ENCODE measurements around the gene MFGE8.

MFGE8 gene

DNA sequence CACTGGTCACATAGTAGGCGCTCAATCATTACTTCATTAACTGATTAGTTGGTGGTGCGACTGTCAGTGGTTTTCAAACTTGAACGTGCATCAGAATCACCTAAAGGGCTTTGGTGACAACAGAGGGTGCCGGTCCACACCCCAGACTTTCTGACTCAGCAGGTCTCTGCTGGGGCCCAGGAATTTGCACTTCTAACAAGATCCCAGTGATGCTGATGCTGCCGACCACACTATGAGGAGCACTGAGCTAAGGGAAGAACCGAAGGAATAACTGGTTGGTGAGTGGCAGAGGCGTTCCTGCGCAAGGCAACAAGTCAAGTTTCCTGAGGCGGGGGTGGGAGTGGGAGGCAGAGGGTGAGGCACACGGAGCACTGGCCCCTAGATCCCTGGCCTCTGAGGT, 36.6 kb downstream of the MFGE8 start:
- TF ChIP-seq, protein P1, sequence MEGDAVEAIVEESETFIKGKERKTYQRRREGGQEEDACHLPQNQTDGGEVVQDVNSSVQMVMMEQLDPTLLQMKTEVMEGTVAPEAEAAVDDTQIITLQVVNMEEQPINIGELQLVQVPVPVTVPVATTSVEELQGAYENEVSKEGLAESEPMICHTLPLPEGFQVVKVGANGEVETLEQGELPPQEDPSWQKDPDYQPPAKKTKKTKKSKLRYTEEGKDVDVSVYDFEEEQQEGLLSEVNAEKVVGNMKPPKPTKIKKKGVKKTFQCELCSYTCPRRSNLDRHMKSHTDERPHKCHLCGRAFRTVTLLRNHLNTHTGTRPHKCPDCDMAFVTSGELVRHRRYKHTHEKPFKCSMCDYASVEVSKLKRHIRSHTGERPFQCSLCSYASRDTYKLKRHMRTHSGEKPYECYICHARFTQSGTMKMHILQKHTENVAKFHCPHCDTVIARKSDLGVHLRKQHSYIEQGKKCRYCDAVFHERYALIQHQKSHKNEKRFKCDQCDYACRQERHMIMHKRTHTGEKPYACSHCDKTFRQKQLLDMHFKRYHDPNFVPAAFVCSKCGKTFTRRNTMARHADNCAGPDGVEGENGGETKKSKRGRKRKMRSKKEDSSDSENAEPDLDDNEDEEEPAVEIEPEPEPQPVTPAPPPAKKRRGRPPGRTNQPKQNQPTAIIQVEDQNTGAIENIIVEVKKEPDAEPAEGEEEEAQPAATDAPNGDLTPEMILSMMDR (IDR thresholded peaks at IDR 0.05; ENCODE audit: control extremely low read depth, extremely low read depth, low read depth, missing control alignments) = no peak
- POLR2A ChIA-PET = no interaction called here
- CTCF ChIA-PET = no interaction called here
- DNase-seq (ENCODE audit: extremely low spot score) = no peak

DNA sequence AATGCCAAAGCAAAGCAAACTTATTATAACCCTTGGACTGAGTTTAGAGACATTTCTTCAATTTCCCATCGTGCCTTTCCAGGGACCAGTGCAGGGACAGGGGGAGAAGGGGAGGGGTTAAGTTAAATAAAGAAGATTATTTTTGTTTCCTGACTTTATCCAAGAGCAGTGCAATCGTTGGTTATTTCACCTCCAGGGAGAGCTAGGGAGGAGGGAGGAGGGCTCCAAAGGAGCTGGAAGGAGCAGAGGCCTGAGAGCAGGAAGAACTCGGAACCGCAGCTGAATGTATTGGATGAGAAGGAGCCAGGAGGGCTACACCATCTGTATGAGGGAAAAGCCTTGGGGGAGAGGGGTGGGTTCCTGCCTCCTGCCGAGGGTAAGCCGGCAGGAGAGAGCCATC, 38.5 kb downstream of the MFGE8 start:
- DNase-seq (ENCODE audit: extremely low spot score) = no peak
- TF ChIP-seq, protein P1 (IDR thresholded peaks at IDR 0.05; ENCODE audit: control extremely low read depth, extremely low read depth, low read depth, missing control alignments) = no peak
- ChIA-PET POLR2A (no interaction called here), CTCF (no interaction called here)

DNA sequence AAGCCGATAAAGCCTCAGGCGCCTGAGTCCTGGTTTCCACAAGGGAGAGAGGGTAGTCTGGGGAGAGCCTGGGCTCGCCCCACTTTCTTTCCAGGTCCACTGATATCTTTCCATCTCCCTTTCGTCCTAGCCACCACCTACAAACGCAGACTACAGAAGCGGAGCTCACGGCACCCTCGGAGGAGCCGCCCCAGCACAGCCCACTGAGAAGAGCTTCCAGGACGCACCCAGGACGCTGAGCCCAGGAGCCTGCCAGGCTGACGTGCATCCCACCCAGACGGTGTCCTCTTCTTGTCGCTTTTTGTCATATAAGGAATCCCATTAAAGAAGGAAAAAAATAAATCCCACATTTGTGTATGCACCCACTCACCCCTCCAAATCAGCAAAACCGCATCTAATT, 38.9 kb downstream of the MFGE8 start:
- no peak for DNase-seq (ENCODE audit: extremely low spot score)
- ChIA-PET CTCF (no interaction called here), POLR2A (no interaction called here)
- TF ChIP-seq, protein P1 (IDR thresholded peaks at IDR 0.05; ENCODE audit: control extremely low read depth, extremely low read depth, low read depth, missing control alignments) = no peak

DNA sequence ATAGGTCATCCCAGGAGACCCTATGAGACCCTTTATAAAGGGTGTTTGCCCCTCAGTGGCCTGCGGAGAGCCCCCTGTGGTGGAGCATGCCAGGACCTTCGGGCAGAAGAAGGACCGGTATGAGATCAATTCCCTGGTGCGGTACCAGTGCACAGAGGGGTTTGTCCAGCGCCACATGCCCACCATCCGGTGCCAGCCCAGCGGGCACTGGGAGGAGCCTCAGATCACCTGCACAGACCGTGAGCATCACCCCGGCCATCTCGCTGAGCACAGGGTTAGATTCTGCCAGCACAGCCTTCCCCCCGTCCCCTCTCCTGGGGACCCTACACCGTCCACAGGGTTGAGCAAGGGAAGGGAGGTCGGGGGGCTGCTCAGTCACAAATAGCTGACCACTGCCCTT, 39.4 kb downstream of the MFGE8 start:
- DNase-seq (ENCODE audit: extremely low spot score) = no peak
- ChIA-PET POLR2A (no interaction called here), CTCF (no interaction called here)
- TF ChIP-seq, protein P1 (IDR thresholded peaks at IDR 0.05; ENCODE audit: control extremely low read depth, extremely low read depth, low read depth, missing control alignments) = no peak

DNA sequence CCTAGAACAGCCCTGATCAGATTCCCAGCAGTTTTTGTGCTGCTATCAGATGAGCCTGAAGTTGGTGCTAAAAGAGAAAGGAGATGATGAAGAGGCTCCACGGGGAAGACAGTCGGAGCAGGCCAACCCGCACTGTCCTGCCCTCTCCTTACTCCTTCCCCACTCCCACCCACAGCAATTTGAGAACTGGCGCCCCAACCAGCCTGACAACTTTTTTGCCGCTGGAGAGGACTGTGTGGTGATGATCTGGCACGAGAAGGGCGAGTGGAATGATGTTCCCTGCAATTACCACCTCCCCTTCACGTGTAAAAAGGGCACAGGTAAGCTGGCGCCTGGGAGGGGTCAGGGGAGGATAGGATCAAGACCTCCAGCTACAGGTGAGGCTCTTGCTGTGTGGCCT, 40.5 kb downstream of the MFGE8 start:
- CTCF ChIA-PET = no interaction called here
- no peak for DNase-seq (ENCODE audit: extremely low spot score)
- TF ChIP-seq, protein P1 (IDR thresholded peaks at IDR 0.05; ENCODE audit: control extremely low read depth, extremely low read depth, low read depth, missing control alignments) = no peak
- POLR2A ChIA-PET = no interaction called here

DNA sequence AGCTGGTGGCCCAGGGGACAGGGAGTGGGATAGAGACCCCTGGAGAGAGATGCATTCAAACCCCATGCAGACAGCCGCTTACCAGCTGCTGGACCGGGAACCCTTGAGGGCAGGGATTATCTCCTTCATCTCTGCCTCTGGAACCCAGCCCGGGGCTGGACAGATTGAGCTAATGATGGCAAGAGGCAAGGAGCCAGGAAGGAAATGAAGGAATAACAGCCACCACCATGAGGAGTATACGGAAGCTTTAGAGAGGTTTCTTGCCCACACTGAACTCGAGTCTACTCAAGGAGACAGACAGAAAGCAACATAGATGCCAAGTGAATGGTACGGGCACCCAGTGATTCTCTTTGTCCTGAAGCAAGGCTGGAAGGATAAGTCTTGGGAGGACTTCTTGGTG, 41.1 kb downstream of the MFGE8 start:
- TF ChIP-seq, protein P1 (IDR thresholded peaks at IDR 0.05; ENCODE audit: control extremely low read depth, extremely low read depth, low read depth, missing control alignments) = no peak
- no peak for DNase-seq (ENCODE audit: extremely low spot score)
- CTCF ChIA-PET = interaction anchor here (0.9 kb wide), 1 partner anchor 10 kb away, joined by 3 read pairs; no protein-coding TSS in a partner anchor
- POLR2A ChIA-PET = no interaction called here

DNA sequence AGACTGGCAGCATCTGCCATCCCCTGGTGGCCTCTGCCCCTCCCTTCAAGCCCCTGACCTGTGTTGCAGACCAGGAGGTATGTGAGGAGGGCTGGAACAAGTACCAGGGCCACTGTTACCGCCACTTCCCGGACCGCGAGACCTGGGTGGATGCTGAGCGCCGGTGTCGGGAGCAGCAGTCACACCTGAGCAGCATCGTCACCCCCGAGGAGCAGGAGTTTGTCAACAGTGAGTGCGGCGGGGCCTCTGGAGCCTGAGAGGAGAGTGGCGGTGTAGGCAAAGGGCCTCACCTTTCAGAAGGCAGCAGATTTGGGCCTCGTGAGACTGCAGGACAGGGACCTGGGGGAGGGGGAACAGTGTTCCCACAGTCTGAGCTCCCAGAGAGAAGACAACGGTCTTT, 41.9 kb downstream of the MFGE8 start:
- POLR2A ChIA-PET = no interaction called here
- no peak for DNase-seq (ENCODE audit: extremely low spot score)
- CTCF ChIA-PET = interaction anchor here (0.7 to 2.4 kb wide), 4 partner anchors 9 to 33 kb away, joined by 3 to 7 read pairs (median 3); no protein-coding TSS in a partner anchor
- TF ChIP-seq, protein P1 (IDR thresholded peaks at IDR 0.05; ENCODE audit: control extremely low read depth, extremely low read depth, low read depth, missing control alignments) = no peak
